SJCRH30 (cell line): ENCODE data around the gene PLEKHO2. TPM values are rescaled to one million over a fixed set of nuclear protein-coding genes. Genes with fewer than 3 reads are reported as not detected.

Source experiments
- DNase-seq, 2 experiments: peaks; one replicate each; pipeline ENCODE4 v3.0.0-alpha.2; 2015 to 2020
- H3K27ac ChIP-seq: fragments of 250-450 bp; sonication (Bioruptor Pico); 2 replicates; pipeline ENCODE4 v1.5.1; 2020; ENCODE audit warnings: mild to moderate bottlenecking, moderate library complexity
- H3K27me3 ChIP-seq: fragments of 250-450 bp; sonication (Bioruptor Pico); 2 replicates; pipeline ENCODE4 v1.5.1; 2020; ENCODE audit warnings: mild to moderate bottlenecking, moderate library complexity
- H3K36me3 ChIP-seq: fragments of 250-450 bp; sonication (Bioruptor Pico); 2 replicates; pipeline ENCODE4 v1.5.1; 2020; ENCODE audit warnings: mild to moderate bottlenecking, moderate library complexity
- H3K4me1 ChIP-seq: fragments of 250-450 bp; sonication (Bioruptor Pico); 2 replicates; pipeline ENCODE4 v1.5.1; 2020; ENCODE audit warnings: mild to moderate bottlenecking, moderate library complexity
- H3K4me3 ChIP-seq: fragments of 250-450 bp; sonication (Bioruptor Pico); 2 replicates; pipeline ENCODE4 v1.5.1; 2020; ENCODE audit warnings: mild to moderate bottlenecking, moderate library complexity
- H3K9me3 ChIP-seq: fragments of 250-450 bp; sonication (Bioruptor Pico); replicated peaks from 2 replicates; pipeline ENCODE4 v1.5.1; 2020; ENCODE audit warnings: mild to moderate bottlenecking, moderate library complexity
- total RNA-seq: library from RNA; depleted of rRNA; stranded (reverse); fragments of >200 nt; shearing (Covaris generic); gene quantifications from 2 replicates; pipeline ENCODE4 v1.2.3, GENCODE V29; 2014

PLEKHO2 gene
- total RNA-seq, 1 experiment from 2014 or later, result 26.7 TPM

- Histone ChIP-seq H3K27me3 (no peaks in the 10 kb centered on the region), H3K4me3 (no peak overlapping the region), H3K27ac (no peak overlapping the region), H3K4me1 (peaks cover 9% of the 10 kb centered on the region), H3K36me3 (no peaks in the 10 kb centered on the region), H3K9me3 (no peaks in the 10 kb centered on the region)
- peak; percentile 71 to 72 for DNase-seq
Measured at GRCh38 chr15:64883997-64884511, 42.3 kb downstream of the PLEKHO2 start.

GRCh38 chr15:64884679-64885078 lies 43.0 kb downstream of the PLEKHO2 start:
- Histone ChIP-seq H3K27me3 (no peaks in the 10 kb centered on the region), H3K27ac (no peak overlapping the region), H3K4me1 (peaks cover 9% of the 10 kb centered on the region), H3K9me3 (no peaks in the 10 kb centered on the region), H3K4me3 (no peak overlapping the region), H3K36me3 (no peaks in the 10 kb centered on the region)
- no peak for DNase-seq

GRCh38 chr15:64888336-64888735 lies 46.6 kb downstream of the PLEKHO2 start:
- Histone ChIP-seq H3K4me1 (peaks cover 9% of the 10 kb centered on the region), H3K27me3 (no peaks in the 10 kb centered on the region), H3K36me3 (no peaks in the 10 kb centered on the region), H3K9me3 (no peaks in the 10 kb centered on the region), H3K27ac (no peak overlapping the region), H3K4me3 (no peak overlapping the region)
- no peak for DNase-seq

- H3K27me3 ChIP-seq, result no peaks in the 10 kb centered on the region
- peaks cover 3% of the 10 kb centered on the region; the same call in 1 of the 2 replicates for H3K4me1 ChIP-seq
- H3K4me3 ChIP-seq, result no peak overlapping the region
- no peaks in the 10 kb centered on the region for H3K9me3 ChIP-seq
- DNase-seq, result no peak
- H3K36me3 ChIP-seq, result no peaks in the 10 kb centered on the region
- no peak overlapping the region for H3K27ac ChIP-seq
Measured at GRCh38 chr15:64891561-64891960, 49.8 kb downstream of the PLEKHO2 start.

GRCh38 chr15:64892847-64893403 lies 51.2 kb downstream of the PLEKHO2 start:
- Histone ChIP-seq H3K27ac (no peak overlapping the region), H3K27me3 (no peaks in the 10 kb centered on the region), H3K36me3 (no peaks in the 10 kb centered on the region), H3K4me1 (peaks cover 10% of the 10 kb centered on the region), H3K9me3 (no peaks in the 10 kb centered on the region), H3K4me3 (no peak overlapping the region)
- DNase-seq, result no peak

- Histone ChIP-seq H3K27me3 (no peaks in the 10 kb centered on the region), H3K36me3 (no peaks in the 10 kb centered on the region), H3K4me3 (peak overlapping the region; percentile 49), H3K27ac (peak overlapping the region; percentile 6; the same call in 1 of the 2 replicates), H3K4me1 (peaks cover 10% of the 10 kb centered on the region), H3K9me3 (no peaks in the 10 kb centered on the region)
- peak; percentile 87 to 88 for DNase-seq
Measured at GRCh38 chr15:64893481-64894394, 52.0 kb downstream of the PLEKHO2 start.

GRCh38 chr15:64894395-64895056 lies 52.8 kb downstream of the PLEKHO2 start:
- Histone ChIP-seq H3K9me3 (no peaks in the 10 kb centered on the region), H3K4me3 (peak overlapping the region; percentile 49), H3K4me1 (peaks cover 10% of the 10 kb centered on the region), H3K36me3 (no peaks in the 10 kb centered on the region), H3K27me3 (no peaks in the 10 kb centered on the region), H3K27ac (peak overlapping the region; percentile 6; the same call in 1 of the 2 replicates)
- DNase-seq, result no peak

- Histone ChIP-seq H3K4me3 (no peak overlapping the region), H3K27ac (no peak overlapping the region), H3K27me3 (no peaks in the 10 kb centered on the region), H3K36me3 (no peaks in the 10 kb centered on the region), H3K4me1 (peaks cover 10% of the 10 kb centered on the region), H3K9me3 (no peaks in the 10 kb centered on the region)
- DNase-seq, result no peak
Measured at GRCh38 chr15:64895285-64896065, 53.8 kb downstream of the PLEKHO2 start.

- H3K27me3 ChIP-seq, result no peaks in the 10 kb centered on the region
- H3K9me3 ChIP-seq, result peaks cover 4% of the 10 kb centered on the region
- no peak for DNase-seq
- no peak overlapping the region for H3K4me3 ChIP-seq
- peaks cover 10% of the 10 kb centered on the region for H3K4me1 ChIP-seq
- H3K27ac ChIP-seq, result no peak overlapping the region
- no peaks in the 10 kb centered on the region for H3K36me3 ChIP-seq
Measured at GRCh38 chr15:64896371-64897069, 54.8 kb downstream of the PLEKHO2 start.

GRCh38 chr15:64897345-64897985 lies 55.8 kb downstream of the PLEKHO2 start:
- Histone ChIP-seq H3K27me3 (no peaks in the 10 kb centered on the region), H3K4me1 (peaks cover 10% of the 10 kb centered on the region), H3K4me3 (no peak overlapping the region), H3K27ac (no peak overlapping the region), H3K9me3 (peaks cover 8% of the 10 kb centered on the region), H3K36me3 (no peaks in the 10 kb centered on the region)
- DNase-seq, result peak in 1 of 2 experiments; percentile 32

GRCh38 chr15:64898406-64898805 lies 56.7 kb downstream of the PLEKHO2 start:
- Histone ChIP-seq H3K27me3 (no peaks in the 10 kb centered on the region), H3K4me3 (no peak overlapping the region), H3K4me1 (peaks cover 10% of the 10 kb centered on the region), H3K36me3 (no peaks in the 10 kb centered on the region), H3K27ac (no peak overlapping the region), H3K9me3 (peaks cover 8% of the 10 kb centered on the region)
- no peak for DNase-seq

GRCh38 chr15:64901141-64901540 lies 59.4 kb downstream of the PLEKHO2 start:
- Histone ChIP-seq H3K36me3 (no peaks in the 10 kb centered on the region), H3K4me3 (no peak overlapping the region), H3K9me3 (peaks cover 8% of the 10 kb centered on the region), H3K27me3 (no peaks in the 10 kb centered on the region), H3K4me1 (peaks cover 7% of the 10 kb centered on the region), H3K27ac (no peak overlapping the region)
- DNase-seq, result no peak

- no peak overlapping the region for H3K4me3 ChIP-seq
- H3K4me1 ChIP-seq, result peaks cover 7% of the 10 kb centered on the region
- peaks cover 8% of the 10 kb centered on the region for H3K9me3 ChIP-seq
- no peaks in the 10 kb centered on the region for H3K27me3 ChIP-seq
- H3K36me3 ChIP-seq, result no peaks in the 10 kb centered on the region
- DNase-seq, result no peak
- no peak overlapping the region for H3K27ac ChIP-seq
Measured at GRCh38 chr15:64901914-64902313, 60.2 kb downstream of the PLEKHO2 start.
